ENCODE data around the gene SMIM11. TPM values are rescaled to one million over a fixed set of nuclear protein-coding genes. Genes with fewer than 3 reads are reported as not detected.
A peak's percentile ranks its signal among the peaks of the same experiment; 100 is the strongest.
"Not testable (repeated sequence)": the region's sequence is repeated elsewhere in the genome, so short reads cannot be mapped to it uniquely, and the experiment has no call there.

Gene SMIM11
- 1 to 10 TPM; 3.4 to 6.7 TPM for total RNA-seq

- DNase-seq; H3K36me3 Mint-ChIP-seq; H3K27me3 Mint-ChIP-seq; H3K4me3 Mint-ChIP-seq; H3K9me3 Mint-ChIP-seq (ENCODE audit: low read depth); CTCF ChIA-PET; H3K4me1 Mint-ChIP-seq; H3K27ac Mint-ChIP-seq: not testable (repeated sequence)
- peak; percentile 98 for ATAC-seq
Measured at GRCh38 chr21:34374940-34375618, at the start of gene SMIM11. SMIM11 (plus strand) TSS chr21:34375507; CDS start chr21:34379505, 3,998 bp downstream.

DNA sequence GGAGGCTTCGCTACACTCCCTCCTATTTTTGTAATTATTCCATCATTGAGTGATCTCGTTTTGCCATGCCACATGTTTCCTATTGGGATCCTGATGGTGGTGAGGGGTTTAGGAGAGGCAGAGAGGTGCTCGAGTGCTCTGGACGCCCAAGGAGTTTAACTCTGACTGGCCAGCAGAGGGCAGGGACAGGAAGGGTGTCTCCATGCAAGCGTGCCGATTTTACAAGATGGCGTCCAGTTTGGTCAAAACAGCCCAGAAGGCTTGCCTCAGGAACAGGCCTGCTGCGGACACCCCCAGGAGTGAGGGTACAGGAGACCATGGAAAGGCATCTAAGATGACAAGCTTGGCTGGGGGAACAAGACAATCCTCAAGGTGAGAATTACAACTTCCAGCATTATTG lies 45.3 kb upstream of the SMIM11 start:
- no peak overlapping the region for H3K4me3 Mint-ChIP-seq
- no peaks in the 10 kb centered on the region for H3K36me3 Mint-ChIP-seq
- H3K27ac Mint-ChIP-seq = no peak overlapping the region
- no peaks in the 10 kb centered on the region for H3K4me1 Mint-ChIP-seq
- no peak for DNase-seq
- H3K9me3 Mint-ChIP-seq (ENCODE audit: low read depth) = no peaks in the 10 kb centered on the region
- CTCF ChIA-PET = no interaction called here
- peaks cover 5% of the 10 kb centered on the region for H3K27me3 Mint-ChIP-seq
- no peak for ATAC-seq

DNA sequence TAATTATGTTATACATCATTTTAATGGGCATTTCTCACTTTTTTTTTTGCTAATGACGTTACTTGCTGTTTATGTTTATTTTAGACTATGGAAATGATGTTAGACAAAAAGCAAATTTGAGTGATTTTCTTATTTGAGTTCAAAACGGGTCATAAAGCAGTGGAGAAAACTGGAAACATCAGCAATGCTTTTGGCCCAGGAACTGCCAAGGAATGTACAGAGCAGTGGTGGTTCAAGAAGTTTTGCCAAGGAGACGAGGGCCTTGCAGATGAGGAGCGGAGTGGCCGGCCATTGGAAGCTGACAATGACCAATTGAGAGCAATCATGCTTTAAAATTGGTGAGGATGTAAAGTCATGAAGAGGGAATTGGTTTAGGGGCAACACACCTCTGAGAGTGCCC lies 43.6 kb upstream of the SMIM11 start:
- CTCF ChIA-PET = no interaction called here
- H3K9me3 Mint-ChIP-seq (ENCODE audit: low read depth) = no peaks in the 10 kb centered on the region
- ATAC-seq = no peak
- DNase-seq = no peak
- no peak overlapping the region for H3K27ac Mint-ChIP-seq
- H3K4me3 Mint-ChIP-seq = no peak overlapping the region
- no peaks in the 10 kb centered on the region for H3K36me3 Mint-ChIP-seq
- H3K27me3 Mint-ChIP-seq = peaks cover 3% of the 10 kb centered on the region
- no peaks in the 10 kb centered on the region for H3K4me1 Mint-ChIP-seq

DNA sequence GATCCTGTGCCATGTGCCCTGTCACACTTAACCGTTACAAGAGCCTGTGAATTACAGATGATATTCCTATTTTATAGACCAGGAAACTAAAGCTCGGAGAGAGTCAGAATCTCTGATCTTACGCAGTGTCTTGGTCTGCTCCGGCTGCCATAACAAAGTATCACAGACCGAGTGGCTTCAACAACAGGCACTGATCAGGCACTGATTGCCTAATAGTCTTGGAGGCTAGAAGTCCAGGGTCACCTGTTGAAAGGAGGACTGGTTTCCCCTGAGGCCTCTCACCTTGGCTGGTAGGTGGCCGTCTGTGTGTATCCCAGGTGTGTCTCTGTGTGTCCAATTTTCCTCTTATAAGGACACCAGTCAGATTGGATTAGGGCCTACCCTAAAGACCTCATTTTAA lies 43.0 kb upstream of the SMIM11 start:
- CTCF ChIA-PET = interaction anchor here (2.2 kb wide), 1 partner anchor 16 kb away, joined by 11 read pairs; no protein-coding TSS in a partner anchor
- Mint-ChIP-seq H3K9me3 (ENCODE audit: low read depth) (no peaks in the 10 kb centered on the region), H3K4me1 (no peaks in the 10 kb centered on the region), H3K36me3 (no peaks in the 10 kb centered on the region), H3K4me3 (no peak overlapping the region), H3K27ac (no peak overlapping the region), H3K27me3 (peaks cover 2% of the 10 kb centered on the region)
- DNase-seq = no peak
- no peak for ATAC-seq

- ATAC-seq = no peak
- H3K36me3 Mint-ChIP-seq = no peaks in the 10 kb centered on the region
- DNase-seq = no peak
- H3K27ac Mint-ChIP-seq = no peak overlapping the region
- peaks cover 2% of the 10 kb centered on the region for H3K27me3 Mint-ChIP-seq
- CTCF ChIA-PET = interaction anchor here (2.0 to 2.2 kb wide), 2 partner anchors 15 to 409 kb away, joined by 8 to 11 read pairs; no protein-coding TSS in a partner anchor
- no peaks in the 10 kb centered on the region for H3K9me3 Mint-ChIP-seq (ENCODE audit: low read depth)
- no peak overlapping the region for H3K4me3 Mint-ChIP-seq
- H3K4me1 Mint-ChIP-seq = peaks cover 7% of the 10 kb centered on the region
Measured at GRCh38 chr21:34333121-34333739, 42.1 kb upstream of the SMIM11 start.

- DNase-seq (peak; percentile 11), ATAC-seq (no peak)
- no peak overlapping the region for H3K27ac Mint-ChIP-seq
- H3K36me3 Mint-ChIP-seq = no peaks in the 10 kb centered on the region
- no peaks in the 10 kb centered on the region for H3K9me3 Mint-ChIP-seq (ENCODE audit: low read depth)
- peaks cover 16% of the 10 kb centered on the region for H3K4me1 Mint-ChIP-seq
- CTCF ChIA-PET = no interaction called here
- H3K4me3 Mint-ChIP-seq = no peak overlapping the region
- peaks cover 5% of the 10 kb centered on the region for H3K27me3 Mint-ChIP-seq
Measured at GRCh38 chr21:34335316-34335715, 40.0 kb upstream of the SMIM11 start.

DNA sequence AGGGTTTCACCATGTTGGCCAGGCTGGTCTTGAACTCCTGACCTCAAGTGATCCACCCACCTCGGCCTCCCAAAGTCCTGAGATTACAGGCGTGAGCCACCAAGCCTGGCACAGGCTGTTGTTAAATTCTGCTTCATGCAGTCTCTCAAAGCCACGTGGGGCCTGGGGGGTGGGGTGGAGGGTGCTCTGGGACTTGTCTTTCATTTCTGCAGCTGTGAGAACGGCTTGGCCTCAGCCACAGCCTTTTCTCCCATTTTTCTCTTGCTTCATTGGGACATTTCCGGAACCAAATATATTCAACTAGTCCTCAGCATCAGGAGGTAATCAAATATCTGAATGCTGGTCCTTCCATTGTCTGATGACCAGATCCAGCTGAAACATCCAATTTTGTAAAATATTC lies 39.1 kb upstream of the SMIM11 start:
- H3K4me3 Mint-ChIP-seq = no peak overlapping the region
- H3K36me3 Mint-ChIP-seq = no peaks in the 10 kb centered on the region
- peak; percentile 14 for DNase-seq
- H3K9me3 Mint-ChIP-seq (ENCODE audit: low read depth) = no peaks in the 10 kb centered on the region
- no peak overlapping the region for H3K27ac Mint-ChIP-seq
- CTCF ChIA-PET = interaction anchor here (1.2 to 1.7 kb wide), 2 partner anchors 12 to 412 kb away, joined by 5 to 6 read pairs; no protein-coding TSS in a partner anchor
- no peak for ATAC-seq
- H3K4me1 Mint-ChIP-seq = peaks cover 23% of the 10 kb centered on the region
- peaks cover 5% of the 10 kb centered on the region for H3K27me3 Mint-ChIP-seq

- CTCF ChIA-PET = interaction anchor here (1.2 to 1.7 kb wide), 2 partner anchors 11 to 413 kb away, joined by 5 to 6 read pairs; no protein-coding TSS in a partner anchor
- Mint-ChIP-seq H3K27me3 (peaks cover 6% of the 10 kb centered on the region), H3K9me3 (ENCODE audit: low read depth) (no peaks in the 10 kb centered on the region), H3K36me3 (no peaks in the 10 kb centered on the region), H3K4me1 (peaks cover 24% of the 10 kb centered on the region), H3K27ac (no peak overlapping the region), H3K4me3 (no peak overlapping the region)
- ATAC-seq (no peak), DNase-seq (peak; percentile 21)
Measured at GRCh38 chr21:34336756-34337391, 38.4 kb upstream of the SMIM11 start.

- H3K27me3 Mint-ChIP-seq = peaks cover 7% of the 10 kb centered on the region
- DNase-seq = peak; percentile 18
- H3K27ac Mint-ChIP-seq = no peak overlapping the region
- no peak overlapping the region for H3K4me3 Mint-ChIP-seq
- no peak for ATAC-seq
- no peaks in the 10 kb centered on the region for H3K9me3 Mint-ChIP-seq (ENCODE audit: low read depth)
- H3K36me3 Mint-ChIP-seq = no peaks in the 10 kb centered on the region
- CTCF ChIA-PET = interaction anchor here (1.2 to 1.7 kb wide), 2 partner anchors 10 to 413 kb away, joined by 4 to 5 read pairs; no protein-coding TSS in a partner anchor
- peaks cover 24% of the 10 kb centered on the region for H3K4me1 Mint-ChIP-seq
Measured at GRCh38 chr21:34337741-34338140, 37.6 kb upstream of the SMIM11 start.

GRCh38 chr21:34338226-34338625 lies 37.1 kb upstream of the SMIM11 start:
- Mint-ChIP-seq H3K27me3 (peaks cover 7% of the 10 kb centered on the region), H3K36me3 (no peaks in the 10 kb centered on the region), H3K27ac (no peak overlapping the region), H3K9me3 (ENCODE audit: low read depth) (no peaks in the 10 kb centered on the region), H3K4me1 (peaks cover 24% of the 10 kb centered on the region), H3K4me3 (no peak overlapping the region)
- DNase-seq (peak; percentile 16), ATAC-seq (no peak)
- CTCF ChIA-PET = interaction anchor here (1.2 kb wide), 1 partner anchor 9 kb away, joined by 4 read pairs; no protein-coding TSS in a partner anchor

- ATAC-seq (no peak), DNase-seq (no peak)
- Mint-ChIP-seq H3K36me3 (no peaks in the 10 kb centered on the region), H3K4me1 (peaks cover 24% of the 10 kb centered on the region), H3K27me3 (peaks cover 7% of the 10 kb centered on the region), H3K27ac (no peak overlapping the region), H3K4me3 (no peak overlapping the region), H3K9me3 (ENCODE audit: low read depth) (no peaks in the 10 kb centered on the region)
- CTCF ChIA-PET = no interaction called here
Measured at GRCh38 chr21:34340061-34340460, 35.2 kb upstream of the SMIM11 start.

- CTCF ChIA-PET = interaction anchor here (10.9 kb wide), 1 partner anchor 419 kb away, joined by 200 read pairs; no protein-coding TSS in a partner anchor
- Mint-ChIP-seq H3K36me3 (no peaks in the 10 kb centered on the region), H3K4me1 (peaks cover 24% of the 10 kb centered on the region), H3K27me3 (peaks cover 7% of the 10 kb centered on the region), H3K4me3 (no peak overlapping the region), H3K27ac (no peak overlapping the region), H3K9me3 (ENCODE audit: low read depth) (no peaks in the 10 kb centered on the region)
- ATAC-seq (no peak), DNase-seq (no peak)
Measured at GRCh38 chr21:34342476-34342875, 32.8 kb upstream of the SMIM11 start.

DNA sequence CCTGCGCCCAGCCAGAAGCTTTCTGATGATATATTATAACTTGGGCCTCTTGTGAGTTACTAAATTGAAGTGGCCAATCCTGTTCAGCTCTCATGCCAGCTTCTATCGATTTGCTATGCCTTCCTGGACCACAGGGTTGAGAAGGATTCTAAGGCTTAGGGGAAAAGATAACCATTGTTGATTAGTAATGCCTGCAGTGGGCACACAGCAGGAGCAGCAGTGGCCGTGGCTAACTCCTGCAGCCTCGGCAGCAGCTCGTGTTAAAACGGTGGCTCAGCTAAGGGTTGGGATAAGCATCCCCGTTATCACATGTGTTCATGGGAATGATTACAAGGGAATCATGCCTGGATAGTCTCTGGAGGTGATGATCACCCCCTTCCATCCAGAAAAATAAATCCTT lies 32.0 kb upstream of the SMIM11 start:
- CTCF ChIA-PET = interaction anchor here (10.9 kb wide), 1 partner anchor 420 kb away, joined by 200 read pairs; no protein-coding TSS in a partner anchor
- no peaks in the 10 kb centered on the region for H3K9me3 Mint-ChIP-seq (ENCODE audit: low read depth)
- H3K36me3 Mint-ChIP-seq = no peaks in the 10 kb centered on the region
- no peak overlapping the region for H3K27ac Mint-ChIP-seq
- H3K4me1 Mint-ChIP-seq = peaks cover 21% of the 10 kb centered on the region
- no peak overlapping the region for H3K4me3 Mint-ChIP-seq
- DNase-seq (no peak), ATAC-seq (no peak)
- H3K27me3 Mint-ChIP-seq = peaks cover 5% of the 10 kb centered on the region
